ENCODE measurements around the gene C1orf21. TPM values are rescaled to one million over a fixed set of nuclear protein-coding genes. Genes with fewer than 3 reads are reported as not detected.

C1orf21 gene
- total RNA-seq, 1 donor from 2014 or later = 44.6 TPM

- no peak for DNase-seq (ENCODE audit: extremely low spot score, unreplicated experiment)
- Mint-ChIP-seq H3K9me3 (no peaks in the 10 kb centered on the region), H3K4me3 (no peak overlapping the region), H3K27ac (no peak overlapping the region), H3K36me3 (peaks cover 29% of the 10 kb centered on the region), H3K4me1 (ENCODE audit: unreplicated experiment) (peaks cover 19% of the 10 kb centered on the region), H3K27me3 (no peaks in the 10 kb centered on the region)
- TF ChIP-seq CTCF (conservative IDR thresholded peaks at IDR 0.05) = no peak
These were observed 237.2 kb downstream of the C1orf21 start for GRCh38 chr1:184624051-184624450.

GRCh38 chr1:184624626-184625025 lies 237.8 kb downstream of the C1orf21 start:
- peaks cover 25% of the 10 kb centered on the region for H3K4me1 Mint-ChIP-seq (ENCODE audit: unreplicated experiment)
- H3K27ac Mint-ChIP-seq = no peak overlapping the region
- peaks cover 23% of the 10 kb centered on the region for H3K36me3 Mint-ChIP-seq
- H3K4me3 Mint-ChIP-seq = no peak overlapping the region
- TF ChIP-seq CTCF (conservative IDR thresholded peaks at IDR 0.05) = no peak
- DNase-seq (ENCODE audit: extremely low spot score, unreplicated experiment) = no peak
- no peaks in the 10 kb centered on the region for H3K27me3 Mint-ChIP-seq
- H3K9me3 Mint-ChIP-seq = no peaks in the 10 kb centered on the region

- Mint-ChIP-seq H3K4me3 (no peak overlapping the region), H3K27me3 (no peaks in the 10 kb centered on the region), H3K9me3 (no peaks in the 10 kb centered on the region), H3K27ac (no peak overlapping the region), H3K36me3 (peaks cover 19% of the 10 kb centered on the region), H3K4me1 (ENCODE audit: unreplicated experiment) (peaks cover 28% of the 10 kb centered on the region)
- no peak for DNase-seq (ENCODE audit: extremely low spot score, unreplicated experiment)
- no peak for TF ChIP-seq CTCF (conservative IDR thresholded peaks at IDR 0.05)
These were observed 238.4 kb downstream of the C1orf21 start for GRCh38 chr1:184625271-184625670.

- TF ChIP-seq CTCF (conservative IDR thresholded peaks at IDR 0.05) = no peak
- no peak overlapping the region for H3K27ac Mint-ChIP-seq
- H3K27me3 Mint-ChIP-seq = no peaks in the 10 kb centered on the region
These were observed 239.5 kb downstream of the C1orf21 start for GRCh38 chr1:184626076-184627006.

GRCh38 chr1:184627007-184627341 lies 240.1 kb downstream of the C1orf21 start:
- Mint-ChIP-seq H3K27ac (no peak overlapping the region), H3K4me1 (ENCODE audit: unreplicated experiment) (peaks cover 22% of the 10 kb centered on the region), H3K9me3 (no peaks in the 10 kb centered on the region), H3K27me3 (no peaks in the 10 kb centered on the region), H3K4me3 (no peak overlapping the region), H3K36me3 (peaks cover 15% of the 10 kb centered on the region)
- DNase-seq (ENCODE audit: extremely low spot score, unreplicated experiment) = no peak
- no peak for TF ChIP-seq CTCF (conservative IDR thresholded peaks at IDR 0.05)

More at GRCh38 chr1:184626076-184627006, 239.5 kb downstream of the C1orf21 start:
- H3K4me3 Mint-ChIP-seq = no peak overlapping the region
- peaks cover 27% of the 10 kb centered on the region for H3K4me1 Mint-ChIP-seq (ENCODE audit: unreplicated experiment)
- no peak for DNase-seq (ENCODE audit: extremely low spot score, unreplicated experiment)
- no peaks in the 10 kb centered on the region for H3K9me3 Mint-ChIP-seq
- H3K36me3 Mint-ChIP-seq = peaks cover 19% of the 10 kb centered on the region
